ENCODE results near the gene PDLIM7. TPM values are rescaled to one million over a fixed set of nuclear protein-coding genes. Genes with fewer than 3 reads are reported as not detected.

The PDLIM7 gene
- total RNA-seq, 4 donors from 2014 or later = 28.7 to 41.3 (median 32.0) TPM

DNA sequence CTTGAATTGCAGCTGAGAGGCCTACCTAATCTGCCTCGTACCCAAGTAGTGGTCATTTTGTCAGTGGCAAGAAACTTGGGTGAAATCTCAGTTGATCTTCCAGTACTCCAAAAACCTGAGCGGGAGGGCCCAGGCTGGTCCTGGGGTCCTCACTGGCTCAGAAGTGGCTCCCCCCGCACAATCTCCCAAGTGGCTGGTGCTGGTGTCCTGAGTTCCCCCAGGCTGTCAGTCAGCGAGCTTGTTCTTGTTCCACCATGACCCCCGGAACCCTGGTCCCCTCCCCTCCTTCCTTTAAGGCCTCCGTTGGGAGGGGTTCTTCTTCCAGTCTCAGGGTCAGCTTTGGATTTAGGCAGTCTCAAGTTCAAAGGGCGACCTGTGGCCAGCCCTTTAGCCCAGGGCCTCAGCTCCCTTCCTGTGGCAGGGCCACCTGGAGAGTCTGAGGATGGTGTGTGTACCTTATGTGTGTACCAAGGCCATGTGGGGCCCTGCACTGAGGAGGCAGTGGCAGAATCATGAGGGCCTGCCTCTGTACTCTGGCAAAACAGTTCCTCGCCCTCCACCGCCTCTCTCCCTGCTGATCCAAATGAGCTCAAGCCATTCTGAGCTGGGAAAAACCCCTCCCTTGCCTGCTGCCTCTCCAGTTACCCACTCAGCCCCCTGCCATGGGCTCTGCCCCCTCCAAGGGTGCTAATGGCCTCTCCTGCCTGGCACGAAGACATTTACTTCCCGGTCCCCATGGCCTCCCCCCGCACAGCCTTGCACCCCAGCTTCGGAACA lies 19.5 kb downstream of the PDLIM7 start:
- H3K4me1 ChIP-seq = peaks cover 31% of the 10 kb centered on the region
- H3K9me3 ChIP-seq = no peaks in the 10 kb centered on the region
- no peak for DNase-seq (ENCODE audit: low spot score in 2 of 2)
- H3K27me3 ChIP-seq = no peaks in the 10 kb centered on the region
- H3K36me3 ChIP-seq = no peaks in the 10 kb centered on the region
- H3K4me3 ChIP-seq = no peak overlapping the region
- TF ChIP-seq CTCF (IDR thresholded peaks at IDR 0.05) (no peak), EP300 (IDR thresholded peaks at IDR 0.05) (no peak), POLR2A (IDR thresholded peaks at IDR 0.05) (no peak), POLR2AphosphoS5 (IDR thresholded peaks at IDR 0.05) (no peak)
- 93% methylated on average over 13 of the region's 13 CpGs for whole genome bisulfite sequencing
- no peak overlapping the region for H3K27ac ChIP-seq

- H3K27ac ChIP-seq = no peak overlapping the region
- no peak overlapping the region for H3K4me3 ChIP-seq
- peaks cover 43% of the 10 kb centered on the region for H3K4me1 ChIP-seq
- H3K36me3 ChIP-seq = no peaks in the 10 kb centered on the region
- H3K9me3 ChIP-seq = no peaks in the 10 kb centered on the region
- peak in 1 of 2 donors; percentile 87 for DNase-seq (ENCODE audit: low spot score in 2 of 2)
- 87% methylated on average over 18 of the region's 18 CpGs for WGBS
- TF ChIP-seq EP300 (IDR thresholded peaks at IDR 0.05) = no peak
- TF ChIP-seq POLR2A (IDR thresholded peaks at IDR 0.05) = no peak
- H3K27me3 ChIP-seq = no peaks in the 10 kb centered on the region
Measured at GRCh38 chr5:177476531-177477233, 20.7 kb downstream of the PDLIM7 start.

GRCh38 chr5:177475563-177476427 lies 21.6 kb downstream of the PDLIM7 start:
- no peak for DNase-seq (ENCODE audit: low spot score in 2 of 2)
- no peaks in the 10 kb centered on the region for H3K36me3 ChIP-seq
- H3K27ac ChIP-seq = no peak overlapping the region
- H3K9me3 ChIP-seq = no peaks in the 10 kb centered on the region
- TF ChIP-seq EP300 (IDR thresholded peaks at IDR 0.05) (no peak), POLR2AphosphoS5 (IDR thresholded peaks at IDR 0.05) (no peak), CTCF (IDR thresholded peaks at IDR 0.05) (no peak), POLR2A (IDR thresholded peaks at IDR 0.05) (no peak)
- no peaks in the 10 kb centered on the region for H3K27me3 ChIP-seq
- H3K4me3 ChIP-seq = no peak overlapping the region
- peaks cover 52% of the 10 kb centered on the region for H3K4me1 ChIP-seq
- 80% methylated on average over 11 of the region's 11 CpGs for WGBS

DNA sequence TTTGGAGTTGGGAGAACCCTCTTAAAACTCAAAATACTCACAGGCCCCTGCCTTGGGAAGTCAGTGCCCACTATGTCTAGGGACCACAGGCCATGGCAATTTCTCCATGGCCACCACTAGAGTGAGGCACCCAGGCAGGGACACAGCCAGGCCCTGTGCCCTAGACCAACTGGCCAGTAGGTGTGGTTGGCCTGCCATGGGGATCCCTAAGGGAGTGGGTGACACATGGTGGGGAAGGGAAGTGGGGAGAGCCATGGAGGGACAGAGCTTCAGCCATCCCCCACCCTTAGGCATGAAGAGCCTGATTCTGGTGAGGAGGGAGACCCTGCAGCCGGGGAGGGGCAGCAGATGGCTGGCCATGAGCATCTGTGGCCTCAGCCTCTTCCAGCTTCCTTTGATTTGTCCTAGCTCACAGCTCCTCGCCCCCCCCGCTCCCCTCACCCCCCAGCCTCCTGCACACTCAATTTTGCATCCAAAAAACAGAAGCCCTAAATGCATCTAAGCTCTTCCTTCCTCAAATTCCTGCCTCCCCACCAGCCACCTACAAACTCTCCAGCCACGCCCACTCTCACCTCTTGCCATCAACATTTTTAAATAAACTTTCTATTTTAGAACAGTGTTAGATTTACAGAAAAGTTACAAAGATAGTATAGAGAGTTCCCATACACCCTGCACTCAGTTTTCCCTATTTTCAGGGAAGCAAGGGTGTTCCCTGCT lies 22.4 kb downstream of the PDLIM7 start:
- WGBS = 46% methylated on average over 4 of the region's 4 CpGs
- no peak overlapping the region for H3K27ac ChIP-seq

More for the DNA sequence above, 22.4 kb downstream of the PDLIM7 start:
- no peaks in the 10 kb centered on the region for H3K36me3 ChIP-seq
- no peak overlapping the region for H3K4me3 ChIP-seq
- H3K9me3 ChIP-seq = no peaks in the 10 kb centered on the region
- DNase-seq (ENCODE audit: low spot score in 2 of 2) = no peak
- H3K4me1 ChIP-seq = peaks cover 60% of the 10 kb centered on the region
- H3K27me3 ChIP-seq = no peaks in the 10 kb centered on the region
- TF ChIP-seq EP300 (IDR thresholded peaks at IDR 0.05) = no peak
- TF ChIP-seq POLR2AphosphoS5 (IDR thresholded peaks at IDR 0.05) = no peak
- no peak for TF ChIP-seq CTCF (IDR thresholded peaks at IDR 0.05)
- TF ChIP-seq POLR2A (IDR thresholded peaks at IDR 0.05) = no peak
